Measurements from ENCODE around the gene GPR143.

GPR143 gene

GRCh38 chrX:9758021-9758638 lies 7.5 kb downstream of the GPR143 start:
- TF ChIP-seq POLR2AphosphoS5 (IDR thresholded peaks at IDR 0.05; ENCODE audit: low read depth, low read length) = no peak
- no peak for TF ChIP-seq REST (IDR thresholded peaks at IDR 0.05; ENCODE audit: insufficient read depth in 1 of 2, low read depth in 2 of 2, low read length in 2 of 2)
- TF ChIP-seq SIN3A (IDR thresholded peaks at IDR 0.05; ENCODE audit: borderline replicate concordance, insufficient read depth, low read length) = no peak

GRCh38 chrX:9757366-9757765 lies 8.3 kb downstream of the GPR143 start:
- no peak for TF ChIP-seq FOXP2 (optimal IDR thresholded peaks at IDR 0.05; ENCODE audit: borderline replicate concordance, extremely low read depth, extremely low read length, insufficient read depth)
- no peak for TF ChIP-seq SIN3A (IDR thresholded peaks at IDR 0.05; ENCODE audit: borderline replicate concordance, insufficient read depth, low read length)
- no peak for TF ChIP-seq POLR2AphosphoS5 (IDR thresholded peaks at IDR 0.05; ENCODE audit: low read depth, low read length)
- TF ChIP-seq TAF1 (IDR thresholded peaks at IDR 0.05; ENCODE audit: borderline replicate concordance, insufficient read depth, low read length) = no peak
- no peak for TF ChIP-seq REST (IDR thresholded peaks at IDR 0.05; ENCODE audit: insufficient read depth in 1 of 2, low read depth in 2 of 2, low read length in 2 of 2)

GRCh38 chrX:9749146-9749692 lies 16.4 kb downstream of the GPR143 start:
- TF ChIP-seq FOXP2 (optimal IDR thresholded peaks at IDR 0.05; ENCODE audit: borderline replicate concordance, extremely low read depth, extremely low read length, insufficient read depth) (no peak), REST (IDR thresholded peaks at IDR 0.05; ENCODE audit: insufficient read depth in 1 of 2, low read depth in 2 of 2, low read length in 2 of 2) (no peak), TAF1 (IDR thresholded peaks at IDR 0.05; ENCODE audit: borderline replicate concordance, insufficient read depth, low read length) (no peak), POLR2AphosphoS5 (IDR thresholded peaks at IDR 0.05; ENCODE audit: low read depth, low read length) (no peak), SIN3A (IDR thresholded peaks at IDR 0.05; ENCODE audit: borderline replicate concordance, insufficient read depth, low read length) (no peak)

- TF ChIP-seq POLR2AphosphoS5 (IDR thresholded peaks at IDR 0.05; ENCODE audit: low read depth, low read length) = no peak
- no peak for TF ChIP-seq SIN3A (IDR thresholded peaks at IDR 0.05; ENCODE audit: borderline replicate concordance, insufficient read depth, low read length)
- no peak for TF ChIP-seq TAF1 (IDR thresholded peaks at IDR 0.05; ENCODE audit: borderline replicate concordance, insufficient read depth, low read length)
- no peak for TF ChIP-seq FOXP2 (optimal IDR thresholded peaks at IDR 0.05; ENCODE audit: borderline replicate concordance, extremely low read depth, extremely low read length, insufficient read depth)
- no peak for TF ChIP-seq REST (IDR thresholded peaks at IDR 0.05; ENCODE audit: insufficient read depth in 1 of 2, low read depth in 2 of 2, low read length in 2 of 2)
Observed at GRCh38 chrX:9747644-9748043, 18.0 kb downstream of the GPR143 start.

All from PFSK-1 (cell line).